Measurements from ENCODE around the gene KIR3DL1. TPM values are rescaled to one million over a fixed set of nuclear protein-coding genes. Genes with fewer than 3 reads are reported as not detected.

The KIR3DL1 gene
- total RNA-seq: not detected

GRCh38 chr19:54816251-54816650 lies at the start of gene KIR3DL1:
Gene KIR3DL1, plus strand, starts transcription at chr19:54816468.

GRCh38 chr19:54769646-54770045 lies 46.6 kb upstream of the KIR3DL1 start, which contains the start of gene KIR2DL1:
Gene KIR2DL1, plus strand, starts transcription at chr19:54769793. Its CDS starts 58 bp downstream, at chr19:54769851.

GRCh38 chr19:54803410-54803809 lies 12.9 kb upstream of the KIR3DL1 start, which contains the start of gene KIR2DL4:
Gene KIR2DL4, plus strand, starts transcription at chr19:54803610. Its CDS starts 42 bp downstream, at chr19:54803652.

GRCh38 chr19:54832496-54832895 lies 16.2 kb downstream of the KIR3DL1 start, which contains the start of gene KIR2DS4:
Gene KIR2DS4, plus strand, starts transcription at chr19:54832676.

DNA sequence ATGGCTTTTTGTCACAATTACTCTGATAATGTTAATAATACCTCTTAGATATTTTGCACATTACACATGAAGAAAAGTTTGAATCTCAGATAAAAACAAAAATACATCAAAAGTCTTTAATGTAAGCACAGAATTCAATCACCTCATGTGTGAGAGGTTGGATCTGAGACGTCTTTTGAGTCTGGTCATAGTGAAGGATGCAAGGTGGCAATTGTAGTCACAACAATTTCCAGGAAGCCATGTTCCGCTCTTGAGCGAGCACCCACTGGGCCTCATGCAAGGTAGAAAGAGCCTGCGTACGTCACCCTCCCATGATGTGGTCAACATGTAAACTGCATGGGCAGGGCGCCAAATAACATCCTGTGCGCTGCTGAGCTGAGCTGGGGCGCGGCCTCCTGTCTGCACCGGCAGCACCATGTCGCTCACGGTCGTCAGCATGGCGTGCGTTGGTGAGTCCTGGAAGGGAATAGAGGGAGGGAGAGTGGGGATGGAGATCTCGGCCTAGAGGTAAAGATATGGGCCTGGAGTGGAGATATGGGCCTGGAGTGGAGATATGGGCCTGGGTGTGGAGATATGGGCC lies 33.9 kb downstream of the KIR3DL1 start, which contains the start of gene KIR3DL2:
Gene KIR3DL2 (plus strand): TSS at position 383 of the 580 bp plus-strand sequence. CDS start 33 bp downstream, at position 416.

DNA sequence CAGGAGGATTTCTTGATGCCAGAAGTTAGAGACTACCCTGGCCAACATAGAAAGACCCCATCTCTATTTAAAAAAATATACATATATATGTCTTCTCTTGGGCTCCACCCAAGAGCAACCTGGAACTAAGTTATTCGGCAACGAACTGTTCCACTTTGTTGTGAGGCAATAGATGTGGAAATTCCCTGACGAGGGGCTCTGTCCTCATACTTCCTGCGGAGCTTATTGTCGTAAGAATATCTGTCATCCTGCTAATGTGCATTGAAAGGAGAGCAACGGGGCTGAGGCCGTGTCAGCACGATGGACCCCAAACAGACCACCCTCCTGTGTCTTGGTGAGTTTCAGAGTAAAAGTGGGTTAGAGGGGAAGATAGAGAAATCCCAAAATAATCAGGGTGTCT lies 57.7 kb downstream of the KIR3DL1 start, which contains the start of gene FCAR:
Gene FCAR (plus strand): TSS at position 246 of the 400 bp plus-strand sequence. CDS start 55 bp downstream, at position 301.

Small RNA genes lying within 50 kb of the gene (small RNA-seq; reads per million reads assigned to genes)
- gene KIR3DP1 (ENCODE audit: low replicate concordance): not detected
- gene RNU6-222P (ENCODE audit: low replicate concordance): not detected

Other genes starting within 250 kb of the KIR3DL1 start
- 0.31 TPM for gene LILRA2, start 242.7 kb upstream of the KIR3DL1 start, total RNA-seq
- gene LILRA1, start 222.8 kb upstream of the KIR3DL1 start, total RNA-seq: not detected
- not detected for gene LILRB1, start 186.0 kb upstream of the KIR3DL1 start, total RNA-seq
- gene LILRB4, start 153.5 kb upstream of the KIR3DL1 start, total RNA-seq: 0.94 TPM
- gene KIR3DL3, start 92.0 kb upstream of the KIR3DL1 start, total RNA-seq: not detected
- gene KIR2DL3, start 78.0 kb upstream of the KIR3DL1 start, total RNA-seq: not detected
- gene KIR2DL1, start 46.7 kb upstream of the KIR3DL1 start, total RNA-seq: not detected
- gene KIR2DL4, start 12.9 kb upstream of the KIR3DL1 start, total RNA-seq: not detected
- not detected for gene KIR2DS4, start 16.2 kb downstream of the KIR3DL1 start, total RNA-seq
- gene KIR3DL2, start 34.0 kb downstream of the KIR3DL1 start, total RNA-seq: not detected
- not detected for gene FCAR, start 57.8 kb downstream of the KIR3DL1 start, total RNA-seq
- gene NCR1, start 89.7 kb downstream of the KIR3DL1 start, total RNA-seq: not detected
- gene NLRP7, start 131.1 kb downstream of the KIR3DL1 start, total RNA-seq: not detected
- 20.0 TPM for gene NLRP2, start 149.9 kb downstream of the KIR3DL1 start, total RNA-seq
- gene GP6, start 221.8 kb downstream of the KIR3DL1 start, total RNA-seq: 0.94 TPM
- 31.0 TPM for gene RDH13, start 246.7 kb downstream of the KIR3DL1 start, total RNA-seq